HG03521 (cell line): Measurements from ENCODE around the gene TRIM56.
"Not testable (repeated sequence)": the region's sequence is repeated elsewhere in the genome, so short reads cannot be mapped to it uniquely, and the experiment has no call there.

ENCODE experiments used
- ATAC-seq: cut with Tn5 transposase; IDR thresholded peaks from one replicate; pipeline ENCODE4 v1.9.1; 2021; ENCODE audit warnings: mild to moderate bottlenecking, moderate library complexity; ENCODE audit not compliant: unreplicated experiment

The TRIM56 gene

DNA sequence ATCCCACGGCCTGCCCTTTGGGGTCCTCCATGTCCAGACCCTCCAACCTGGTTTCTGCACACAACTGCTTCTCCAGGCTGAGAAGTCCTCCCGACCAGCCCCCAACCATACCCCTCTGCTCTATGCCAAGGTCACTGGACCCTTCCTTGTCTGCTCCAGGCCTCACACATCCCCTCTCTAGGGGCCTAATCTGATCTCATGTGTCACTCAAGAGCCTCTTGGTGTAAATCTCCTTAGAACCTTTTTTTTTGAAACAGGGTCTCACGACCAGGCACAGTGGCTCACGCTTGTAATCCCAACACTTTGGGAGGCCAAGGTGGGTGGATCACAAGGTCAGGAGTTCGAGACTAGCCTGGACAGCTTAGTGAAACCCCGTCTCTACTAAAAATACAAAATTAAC lies 24.1 kb downstream of the TRIM56 start:
- ATAC-seq: no peak

GRCh38 chr7:101111261-101111660 lies 26.0 kb downstream of the TRIM56 start:
- no peak for ATAC-seq

GRCh38 chr7:101112233-101112632 lies 27.0 kb downstream of the TRIM56 start:
- ATAC-seq: no peak

- not testable (repeated sequence) for ATAC-seq
These were observed 27.9 kb downstream of the TRIM56 start for GRCh38 chr7:101113140-101113539.

DNA sequence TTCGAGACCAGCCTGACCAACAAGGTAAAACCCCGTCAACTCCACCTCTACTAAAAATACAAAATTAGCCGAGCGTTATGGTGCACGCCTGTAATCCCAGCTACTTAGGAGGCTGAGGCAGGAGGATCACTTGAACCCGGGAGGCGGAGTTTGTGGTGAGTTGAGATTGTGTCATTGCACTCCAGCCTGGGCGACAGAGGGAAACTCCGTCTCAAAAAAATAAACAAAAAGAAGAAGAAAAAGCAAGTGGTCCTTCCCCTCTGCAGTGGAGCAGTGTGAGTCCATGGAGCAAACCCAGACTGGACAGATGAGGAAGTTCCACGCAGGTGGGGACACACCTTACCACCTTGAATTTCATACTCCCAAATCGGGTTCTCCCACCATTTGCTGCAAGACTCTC lies 28.6 kb downstream of the TRIM56 start:
- ATAC-seq: no peak

- no peak for ATAC-seq
These were observed 29.2 kb downstream of the TRIM56 start for GRCh38 chr7:101114492-101114891.

DNA sequence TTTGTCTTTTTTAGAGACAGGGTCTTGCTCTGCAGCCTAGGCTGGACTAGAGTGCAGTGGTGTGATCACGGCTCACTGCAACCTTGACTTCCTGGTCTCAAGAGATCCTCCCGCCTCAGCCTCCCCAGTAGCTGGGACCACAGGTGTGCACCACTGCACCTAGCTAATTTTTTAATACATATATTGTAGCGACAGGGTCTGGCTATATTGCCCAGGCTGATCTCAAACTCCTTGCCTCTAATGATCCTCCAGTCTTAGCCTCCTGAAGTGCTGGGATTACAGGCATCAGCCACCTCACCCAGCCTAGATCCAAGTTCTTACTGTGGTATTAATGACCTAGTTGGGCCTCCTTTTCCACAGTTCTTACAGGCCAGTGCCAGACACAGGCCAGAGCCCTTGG lies 29.9 kb downstream of the TRIM56 start:
- ATAC-seq: no peak

DNA sequence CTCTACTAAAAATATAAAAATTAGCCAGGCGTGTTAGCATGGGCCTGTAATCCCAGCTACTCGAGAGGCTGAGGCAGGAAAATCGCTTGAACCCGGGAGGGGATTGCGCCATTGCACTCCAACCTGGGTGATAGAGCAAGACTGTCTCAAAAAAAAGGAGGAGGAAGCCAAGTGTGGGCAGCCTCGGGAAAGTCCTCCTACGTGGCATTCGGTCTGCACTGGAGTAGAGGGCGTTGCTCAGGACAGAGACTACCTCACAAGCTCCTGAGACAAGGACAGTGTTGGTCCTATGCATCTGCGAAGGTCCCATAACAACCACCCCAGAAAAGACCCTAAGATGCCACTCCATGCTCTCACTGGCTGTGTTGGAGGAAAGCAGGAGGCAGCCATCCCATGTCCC lies 31.6 kb downstream of the TRIM56 start:
- no peak for ATAC-seq

DNA sequence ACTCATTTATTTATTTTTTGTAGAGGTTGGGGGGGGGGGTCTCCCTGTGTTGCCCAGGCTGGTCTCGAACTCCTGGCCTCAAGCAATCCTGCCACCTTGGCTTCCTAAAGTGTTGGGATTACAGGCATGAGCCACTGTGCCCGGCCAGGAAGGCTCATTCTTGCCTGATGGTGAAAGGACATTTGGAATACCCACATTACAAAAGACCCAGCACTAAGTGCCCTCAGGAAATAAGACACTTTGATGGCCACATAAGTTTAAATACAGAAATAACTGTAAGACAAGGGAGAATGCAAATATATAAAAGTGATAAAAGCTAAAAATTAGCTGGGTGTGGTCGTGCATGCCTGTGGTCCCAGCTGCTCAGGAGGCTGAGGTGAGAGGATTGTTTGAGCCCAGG lies 33.6 kb downstream of the TRIM56 start:
- ATAC-seq: no peak

- ATAC-seq: no peak
These were observed 34.6 kb downstream of the TRIM56 start for GRCh38 chr7:101119876-101120275.

- ATAC-seq: no peak
These were observed 35.0 kb downstream of the TRIM56 start for GRCh38 chr7:101120315-101120714.

DNA sequence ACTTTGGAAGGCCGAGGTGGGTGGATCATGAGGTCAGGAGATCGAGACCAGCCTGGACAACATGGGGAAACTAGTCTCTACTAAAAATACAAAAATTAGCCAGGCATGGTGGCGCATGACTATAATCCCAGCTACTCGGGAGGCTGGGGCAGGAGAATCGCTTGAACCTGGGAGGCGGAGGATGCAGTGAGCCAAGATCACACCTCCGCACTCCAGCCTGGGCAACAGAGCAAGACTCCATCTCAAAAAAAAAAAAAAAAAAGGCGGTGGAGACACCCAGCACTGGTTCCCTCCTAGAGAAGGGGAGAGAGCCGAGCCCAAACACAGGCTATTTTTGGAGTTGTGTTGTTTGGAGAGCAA lies 36.3 kb downstream of the TRIM56 start:
- ATAC-seq: not testable (repeated sequence)

- ATAC-seq: no peak
These were observed 37.0 kb downstream of the TRIM56 start for GRCh38 chr7:101121991-101122932.

GRCh38 chr7:101122933-101123702 lies 37.8 kb downstream of the TRIM56 start:
- ATAC-seq: no peak

DNA sequence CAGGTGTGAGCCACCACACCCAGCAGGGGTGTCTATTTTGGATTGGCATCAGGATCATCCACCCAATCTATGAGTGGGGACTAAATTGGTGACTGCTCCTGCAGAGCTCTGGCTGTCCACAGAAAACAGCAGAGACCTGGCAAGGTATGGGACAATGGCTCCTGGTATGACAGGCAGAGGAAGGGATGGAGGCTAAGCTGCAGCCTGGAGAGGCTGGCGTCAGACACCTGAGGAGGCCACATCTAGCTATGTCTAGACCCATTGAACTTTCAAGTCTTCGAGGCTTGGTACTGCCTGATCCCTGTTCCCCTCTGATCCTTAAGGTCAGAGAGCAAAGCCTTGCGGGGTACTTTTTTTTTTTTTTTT lies 38.4 kb downstream of the TRIM56 start:
- no peak for ATAC-seq

- no peak for ATAC-seq
These were observed 39.2 kb downstream of the TRIM56 start for GRCh38 chr7:101124376-101125056.

- ATAC-seq: peak; percentile 55
These were observed 40.8 kb downstream of the TRIM56 start for GRCh38 chr7:101125989-101126650.

DNA sequence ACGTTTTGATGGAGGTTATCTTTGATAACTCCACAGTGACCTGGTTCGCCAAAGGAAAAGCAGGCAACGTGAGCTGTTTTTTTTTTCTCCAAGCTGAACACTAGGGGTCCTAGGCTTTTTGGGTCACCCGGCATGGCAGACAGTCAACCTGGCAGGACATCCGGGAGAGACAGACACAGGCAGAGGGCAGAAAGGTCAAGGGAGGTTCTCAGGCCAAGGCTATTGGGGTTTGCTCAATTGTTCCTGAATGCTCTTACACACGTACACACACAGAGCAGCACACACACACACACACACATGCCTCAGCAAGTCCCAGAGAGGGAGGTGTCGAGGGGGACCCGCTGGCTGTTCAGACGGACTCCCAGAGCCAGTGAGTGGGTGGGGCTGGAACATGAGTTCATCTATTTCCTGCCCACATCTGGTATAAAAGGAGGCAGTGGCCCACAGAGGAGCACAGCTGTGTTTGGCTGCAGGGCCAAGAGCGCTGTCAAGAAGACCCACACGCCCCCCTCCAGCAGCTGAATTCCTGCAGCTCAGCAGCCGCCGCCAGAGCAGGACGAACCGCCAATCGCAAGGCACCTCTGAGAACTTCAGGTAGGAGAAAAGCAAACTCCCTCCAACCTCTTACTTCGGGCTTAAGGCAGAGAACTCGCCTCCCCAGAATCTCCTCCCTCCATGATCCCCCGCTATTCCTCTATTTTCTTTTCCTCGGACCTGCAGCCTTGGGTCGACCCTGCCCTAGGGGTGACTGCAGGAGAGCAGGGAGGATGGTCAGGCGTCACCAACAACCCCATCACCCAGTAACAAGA lies 41.6 kb downstream of the TRIM56 start, which contains the start of gene SERPINE1:
Gene SERPINE1, plus strand, starts transcription at position 454 of the 809 bp plus-strand sequence. CDS start 1,290 bp downstream, outside the sequence.
- no peak for ATAC-seq

- ATAC-seq: no peak
These were observed 42.3 kb downstream of the TRIM56 start for GRCh38 chr7:101127460-101128039.
